GM08714 (cell line): ENCODE measurements around the gene POLA1.
A peak's percentile ranks its signal among the peaks of the same experiment; 100 is the strongest.
"Not testable (repeated sequence)": the region's sequence is repeated elsewhere in the genome, so short reads cannot be mapped to it uniquely, and the experiment has no call there.

ENCODE experiments used
- H3K4me3 ChIP-seq: fragments of 200-500 bp; sonication (Bioruptor generic); 2 replicates; pipeline ENCODE4 v1.5.1; 2014; ENCODE audit warnings: mild to moderate bottlenecking, low read length, inconsistent platforms
- ZNF274 ChIP-seq: IDR thresholded peaks from 2 replicates; pipeline ENCODE4 v1.6.1; 2012; ENCODE audit warnings: mild to moderate bottlenecking, low read depth, low read length

Gene POLA1, protein sequence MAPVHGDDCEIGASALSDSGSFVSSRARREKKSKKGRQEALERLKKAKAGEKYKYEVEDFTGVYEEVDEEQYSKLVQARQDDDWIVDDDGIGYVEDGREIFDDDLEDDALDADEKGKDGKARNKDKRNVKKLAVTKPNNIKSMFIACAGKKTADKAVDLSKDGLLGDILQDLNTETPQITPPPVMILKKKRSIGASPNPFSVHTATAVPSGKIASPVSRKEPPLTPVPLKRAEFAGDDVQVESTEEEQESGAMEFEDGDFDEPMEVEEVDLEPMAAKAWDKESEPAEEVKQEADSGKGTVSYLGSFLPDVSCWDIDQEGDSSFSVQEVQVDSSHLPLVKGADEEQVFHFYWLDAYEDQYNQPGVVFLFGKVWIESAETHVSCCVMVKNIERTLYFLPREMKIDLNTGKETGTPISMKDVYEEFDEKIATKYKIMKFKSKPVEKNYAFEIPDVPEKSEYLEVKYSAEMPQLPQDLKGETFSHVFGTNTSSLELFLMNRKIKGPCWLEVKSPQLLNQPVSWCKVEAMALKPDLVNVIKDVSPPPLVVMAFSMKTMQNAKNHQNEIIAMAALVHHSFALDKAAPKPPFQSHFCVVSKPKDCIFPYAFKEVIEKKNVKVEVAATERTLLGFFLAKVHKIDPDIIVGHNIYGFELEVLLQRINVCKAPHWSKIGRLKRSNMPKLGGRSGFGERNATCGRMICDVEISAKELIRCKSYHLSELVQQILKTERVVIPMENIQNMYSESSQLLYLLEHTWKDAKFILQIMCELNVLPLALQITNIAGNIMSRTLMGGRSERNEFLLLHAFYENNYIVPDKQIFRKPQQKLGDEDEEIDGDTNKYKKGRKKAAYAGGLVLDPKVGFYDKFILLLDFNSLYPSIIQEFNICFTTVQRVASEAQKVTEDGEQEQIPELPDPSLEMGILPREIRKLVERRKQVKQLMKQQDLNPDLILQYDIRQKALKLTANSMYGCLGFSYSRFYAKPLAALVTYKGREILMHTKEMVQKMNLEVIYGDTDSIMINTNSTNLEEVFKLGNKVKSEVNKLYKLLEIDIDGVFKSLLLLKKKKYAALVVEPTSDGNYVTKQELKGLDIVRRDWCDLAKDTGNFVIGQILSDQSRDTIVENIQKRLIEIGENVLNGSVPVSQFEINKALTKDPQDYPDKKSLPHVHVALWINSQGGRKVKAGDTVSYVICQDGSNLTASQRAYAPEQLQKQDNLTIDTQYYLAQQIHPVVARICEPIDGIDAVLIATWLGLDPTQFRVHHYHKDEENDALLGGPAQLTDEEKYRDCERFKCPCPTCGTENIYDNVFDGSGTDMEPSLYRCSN (N-terminal part only)

GRCh38 chrX:24693453-24694202 lies at the start of gene POLA1:
POLA1 (plus strand) TSS chrX:24693918; CDS start chrX:24693962, 44 bp downstream.
- peak within 1 kb of the TSS; percentile 80 for H3K4me3 ChIP-seq
- TF ChIP-seq ZNF274, result no peak

DNA sequence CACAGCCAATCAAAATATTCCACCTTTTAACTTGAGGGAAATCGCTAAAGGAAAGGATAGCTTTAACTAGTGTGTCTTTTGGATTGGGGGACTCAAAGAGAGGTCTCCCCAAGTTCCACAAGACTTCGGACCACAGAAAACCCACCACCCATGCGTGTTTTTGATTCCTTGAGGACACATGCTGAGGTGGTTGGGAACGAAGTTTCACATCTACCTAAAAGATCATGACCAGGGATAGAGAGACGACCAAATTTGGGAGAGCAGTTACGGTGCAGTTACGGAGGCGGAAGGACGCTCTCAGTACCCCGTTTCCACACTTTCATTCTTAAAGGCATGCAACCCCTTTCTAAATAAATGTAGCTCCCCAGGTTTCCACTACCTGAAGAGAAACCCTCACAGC lies 47.7 kb upstream of the POLA1 start:
- H3K4me3 ChIP-seq, result no peak overlapping the region

GRCh38 chrX:24646745-24647182 lies 47.0 kb upstream of the POLA1 start:
- H3K4me3 ChIP-seq, result no peak overlapping the region; the same call in 1 of the 2 replicates

More for the DNA sequence above, 47.7 kb upstream of the POLA1 start:
- no peak for TF ChIP-seq ZNF274

GRCh38 chrX:24647257-24648058 lies 46.3 kb upstream of the POLA1 start, which contains the start of gene PCYT1B:
PCYT1B (minus strand) TSS chrX:24647347; CDS start chrX:24647105, 242 bp downstream.
- H3K4me3 ChIP-seq, result no peak within 1 kb of the TSS; the same call in 1 of the 2 replicates

More at GRCh38 chrX:24646745-24647182, 47.0 kb upstream of the POLA1 start:
- TF ChIP-seq ZNF274, result no peak

GRCh38 chrX:24648495-24648894 lies 45.2 kb upstream of the POLA1 start:
- no peak for TF ChIP-seq ZNF274
- H3K4me3 ChIP-seq, result no peak overlapping the region

More at GRCh38 chrX:24647257-24648058, 46.3 kb upstream of the POLA1 start, which contains the start of gene PCYT1B:
- no peak for TF ChIP-seq ZNF274

- no peak overlapping the region for H3K4me3 ChIP-seq
- TF ChIP-seq ZNF274, result no peak
Observed at GRCh38 chrX:24651783-24652182, 41.9 kb upstream of the POLA1 start.

DNA sequence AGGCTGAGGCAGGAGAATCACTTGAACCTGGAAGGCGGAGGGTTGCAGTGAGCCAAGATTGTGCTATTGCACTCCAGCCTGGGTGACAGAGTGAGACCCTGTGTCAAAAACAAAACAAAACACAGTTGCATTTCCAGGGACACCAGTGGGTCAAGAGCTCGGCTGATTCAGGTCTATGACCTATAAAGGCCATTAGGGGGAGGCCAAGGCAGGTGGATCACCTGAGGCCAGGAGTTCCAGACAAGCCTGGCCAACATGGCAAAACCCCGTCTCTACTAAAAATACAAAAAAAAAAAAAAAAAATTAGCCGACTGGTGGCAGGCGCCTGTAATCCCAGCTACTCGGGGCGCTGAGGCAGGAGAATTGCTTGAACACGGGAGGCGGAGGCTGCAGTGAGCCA lies 38.0 kb upstream of the POLA1 start:
- not testable (repeated sequence) for H3K4me3 ChIP-seq

DNA sequence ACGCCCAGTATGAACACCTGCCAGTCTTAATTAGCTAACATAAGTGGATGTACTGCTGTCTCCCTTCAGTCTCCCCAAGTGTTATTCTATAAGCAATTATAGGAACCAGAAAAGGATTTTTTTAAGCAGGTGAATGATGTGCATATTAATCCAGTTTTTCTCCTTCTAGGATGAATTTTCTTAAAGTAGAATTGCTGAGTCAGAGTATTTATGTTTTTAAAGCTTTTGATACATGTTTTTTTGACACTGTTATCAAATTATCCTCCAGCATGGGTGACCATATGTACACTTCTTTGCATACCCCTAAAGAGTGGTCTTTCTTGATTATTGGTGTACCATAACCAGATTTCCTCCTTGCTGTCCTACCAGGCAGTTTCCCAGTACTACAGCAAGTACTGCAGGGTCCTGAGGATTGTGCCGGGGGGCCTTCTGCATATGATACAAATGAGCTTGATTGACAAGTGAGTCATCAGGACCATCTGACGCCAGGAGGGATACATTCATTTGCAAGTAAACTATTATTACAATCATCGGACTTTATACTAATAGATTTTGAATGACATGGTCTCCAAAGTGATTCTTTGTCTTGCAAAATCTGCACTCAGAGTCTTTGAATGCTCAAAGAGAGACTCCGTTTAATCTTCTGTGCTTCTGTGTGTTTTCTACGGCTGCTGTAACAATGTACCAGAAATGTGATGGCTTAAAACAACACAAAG lies 35.9 kb upstream of the POLA1 start:
- no peak overlapping the region for H3K4me3 ChIP-seq
- no peak for TF ChIP-seq ZNF274

- H3K4me3 ChIP-seq, result no peak overlapping the region
- no peak for TF ChIP-seq ZNF274
Observed at GRCh38 chrX:24658421-24658820, 35.3 kb upstream of the POLA1 start.

DNA sequence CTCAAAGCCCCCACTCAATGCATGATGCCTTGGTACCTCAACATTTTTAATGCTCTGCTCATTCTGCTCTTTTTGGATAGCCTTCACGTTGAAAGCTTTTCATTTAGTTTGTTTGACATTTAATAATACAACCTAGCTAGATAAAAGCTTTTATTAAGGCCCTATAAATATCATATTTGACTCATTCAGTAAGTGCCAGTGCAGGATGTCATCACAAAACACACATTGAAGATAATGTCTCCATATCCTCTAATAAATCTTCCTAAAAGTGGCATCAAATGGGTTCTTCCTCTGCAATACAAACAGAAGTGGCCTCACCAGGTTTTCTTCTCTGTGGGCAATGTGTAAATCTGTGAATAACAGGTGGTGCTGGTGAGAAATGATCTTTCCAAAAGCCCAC lies 34.6 kb upstream of the POLA1 start:
- no peak overlapping the region for H3K4me3 ChIP-seq
- no peak for TF ChIP-seq ZNF274

GRCh38 chrX:24659646-24660045 lies 34.1 kb upstream of the POLA1 start:
- no peak for TF ChIP-seq ZNF274
- no peak overlapping the region for H3K4me3 ChIP-seq

DNA sequence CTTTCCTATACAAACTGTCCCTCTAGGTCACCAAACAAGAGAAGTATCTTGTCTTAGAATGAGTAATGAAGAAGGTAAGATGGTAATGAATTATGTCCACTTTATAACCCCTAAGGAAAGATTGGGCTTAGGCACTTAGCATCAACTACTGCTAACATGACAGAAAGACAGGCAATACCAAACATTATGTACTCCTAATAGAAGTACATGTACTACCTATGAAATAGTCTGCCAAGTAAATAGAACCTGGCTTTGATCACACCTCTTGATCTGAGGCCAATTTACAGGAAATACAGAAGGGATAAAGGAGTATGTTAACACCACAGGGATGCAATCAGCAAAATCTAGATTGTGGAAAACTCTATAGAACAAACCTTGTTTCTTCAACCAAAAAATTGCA lies 32.4 kb upstream of the POLA1 start:
- no peak overlapping the region for H3K4me3 ChIP-seq
- no peak for TF ChIP-seq ZNF274

DNA sequence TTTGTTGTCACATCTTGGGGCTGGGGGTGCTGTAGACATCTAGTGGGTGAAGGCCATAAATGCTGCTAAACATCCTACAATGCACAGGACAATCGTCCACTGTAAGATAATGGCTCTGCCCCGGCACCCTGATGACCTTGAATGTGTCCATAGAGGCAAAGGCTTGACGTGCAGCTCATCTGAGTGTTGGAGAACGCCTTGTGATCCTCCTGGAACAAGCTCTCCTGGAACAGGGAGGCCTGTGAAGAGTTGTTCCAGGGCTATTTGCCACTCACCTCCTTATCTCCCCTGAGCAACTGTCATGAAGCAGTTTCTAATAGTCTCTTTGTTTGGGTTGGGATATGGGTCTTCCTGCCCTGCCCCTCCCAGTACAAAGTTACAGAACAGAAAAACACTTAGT lies 31.4 kb upstream of the POLA1 start:
- no peak for TF ChIP-seq ZNF274
- H3K4me3 ChIP-seq, result no peak overlapping the region
